WTC11 (cell line): ENCODE results near the gene KRT12. TPM values are rescaled to one million over a fixed set of nuclear protein-coding genes. Genes with fewer than 3 reads are reported as not detected.

Source experiments
- ATAC-seq: fragments of 200-7000 bp; cut with Tn5 transposase; 2 replicates; pipeline ENCODE4 v1.10.0; 2021; ENCODE audit warnings: mild to moderate bottlenecking, moderate library complexity
- CTCF ChIA-PET: fragments of 300-600 bp; sonication (Branson Sonifier 250); formaldehyde crosslinking; loops from one replicate; lab custom pipeline; 2021; ENCODE audit warnings: antibody characterized with exemption; lab: Charles Lee
- POLR2A ChIA-PET: fragments of 350-600 bp; sonication (Branson Sonifier 250); formaldehyde crosslinking; loops from one replicate; lab custom pipeline; 2021; ENCODE audit warnings: antibody characterized with exemption; lab: Charles Lee
- DNase-seq: peaks from one replicate; pipeline ENCODE4 v3.0.0; 2021; ENCODE audit warnings: low spot score
- H3K27ac Mint-ChIP-seq: 2 replicates; pipeline ENCODE4 v1.8.0; 2021; ENCODE audit warnings: mixed read lengths
- H3K27me3 Mint-ChIP-seq: 2 replicates; pipeline ENCODE4 v1.8.0; 2021; ENCODE audit warnings: low read depth, mild to moderate bottlenecking, moderate library complexity, mixed read lengths
- H3K36me3 Mint-ChIP-seq: 2 replicates; pipeline ENCODE4 v1.8.0; 2021; ENCODE audit warnings: mixed read lengths
- H3K4me1 Mint-ChIP-seq: 2 replicates; pipeline ENCODE4 v1.8.0; 2022; ENCODE audit warnings: mixed read lengths
- H3K4me3 Mint-ChIP-seq: 2 replicates; pipeline ENCODE4 v1.8.0; 2021; ENCODE audit warnings: mild to moderate bottlenecking, moderate library complexity, mixed read lengths
- H3K9me3 Mint-ChIP-seq: 2 replicates; pipeline ENCODE4 v1.8.0; 2021; ENCODE audit warnings: mixed read lengths
- ARID4B ChIP-seq: sonication (generic); formaldehyde crosslinking; IDR thresholded peaks from 2 replicates; pipeline ENCODE4 v1.8.0; 2023; ENCODE audit warnings: missing genetic modification reagents, mild to moderate bottlenecking, borderline replicate concordance
- ATF3 ChIP-seq: sonication (generic); formaldehyde crosslinking; conservative IDR thresholded peaks from 2 replicates; pipeline ENCODE4 v1.8.1; 2022; ENCODE audit warnings: mild to moderate bottlenecking, missing genetic modification reagents
- CTCF ChIP-seq: fragments of 200-600 bp; IDR thresholded peaks from 2 replicates; pipeline ENCODE4 v1.8.0; 2022; ENCODE audit warnings: antibody characterized with exemption
- ESRRA ChIP-seq: sonication (generic); formaldehyde crosslinking; IDR thresholded peaks from 2 replicates; pipeline ENCODE4 v1.8.1; 2022; ENCODE audit warnings: mild to moderate bottlenecking, missing genetic modification reagents, borderline replicate concordance
- FOXP4 ChIP-seq: sonication (generic); formaldehyde crosslinking; IDR thresholded peaks from 2 replicates; pipeline ENCODE4 v1.8.0; 2022; ENCODE audit warnings: mild to moderate bottlenecking, missing genetic modification reagents
- HMGXB4 ChIP-seq: sonication (generic); formaldehyde crosslinking; IDR thresholded peaks from 2 replicates; pipeline ENCODE4 v1.8.1; 2023; ENCODE audit warnings: mild to moderate bottlenecking, moderate library complexity, missing genetic modification reagents
- JUN ChIP-seq: sonication (generic); formaldehyde crosslinking; IDR thresholded peaks from 2 replicates; pipeline ENCODE4 v1.8.0; 2023; ENCODE audit warnings: mild to moderate bottlenecking, missing genetic modification reagents
- MAX ChIP-seq: sonication (generic); formaldehyde crosslinking; IDR thresholded peaks from 2 replicates; pipeline ENCODE4 v1.8.0; 2022; ENCODE audit warnings: mild to moderate bottlenecking, missing genetic modification reagents
- MXD4 ChIP-seq: fragments of 250-450 bp; sonication (Bioruptor Pico); IDR thresholded peaks from 2 replicates; pipeline ENCODE4 v1.8.0; 2021; ENCODE audit warnings: mild to moderate bottlenecking, moderate library complexity, borderline replicate concordance
- NFYB ChIP-seq: sonication (generic); formaldehyde crosslinking; conservative IDR thresholded peaks from 2 replicates; pipeline ENCODE4 v1.8.0; 2022; ENCODE audit warnings: low read depth, missing genetic modification reagents
- RORB ChIP-seq: fragments of 250-450 bp; sonication (Bioruptor Pico); IDR thresholded peaks from 2 replicates; pipeline ENCODE4 v1.9.0; 2021; ENCODE audit warnings: mild to moderate bottlenecking
- SMAD3 ChIP-seq: sonication (generic); formaldehyde crosslinking; IDR thresholded peaks from 2 replicates; pipeline ENCODE4 v1.8.0; 2022; ENCODE audit warnings: missing genetic modification reagents, mild to moderate bottlenecking, borderline replicate concordance
- TCF7 ChIP-seq: sonication (generic); formaldehyde crosslinking; IDR thresholded peaks from 2 replicates; pipeline ENCODE4 v1.8.0; 2022; ENCODE audit warnings: mild to moderate bottlenecking, low read depth, missing genetic modification reagents, moderate library complexity
- USF2 ChIP-seq: sonication (generic); formaldehyde crosslinking; IDR thresholded peaks from 2 replicates; pipeline ENCODE4 v1.8.1; 2023; ENCODE audit warnings: mild to moderate bottlenecking, missing genetic modification reagents, moderate library complexity
- ZNF121 ChIP-seq: sonication (generic); formaldehyde crosslinking; IDR thresholded peaks from 2 replicates; pipeline ENCODE4 v1.8.0; 2023; ENCODE audit warnings: missing genetic modification reagents
- ZNF138 ChIP-seq: sonication (generic); formaldehyde crosslinking; conservative IDR thresholded peaks from 2 replicates; pipeline ENCODE4 v1.8.1; 2022; ENCODE audit warnings: mild to moderate bottlenecking, moderate library complexity, missing genetic modification reagents
- ZNF232 ChIP-seq: sonication (generic); formaldehyde crosslinking; IDR thresholded peaks from 2 replicates; pipeline ENCODE4 v1.8.0; 2022; ENCODE audit warnings: mild to moderate bottlenecking, missing genetic modification reagents
- total RNA-seq: library from RNA; stranded (reverse); gene quantifications from 3 replicates; pipeline ENCODE4 v1.2.3, GENCODE V29; 2021

The KRT12 gene
- total RNA-seq, 1 experiment from 2014 or later: not detected

GRCh38 chr17:40830085-40830776 is 36.8 kb downstream of the KRT12 start:
- POLR2A ChIA-PET: no interaction called here
- CTCF ChIA-PET: no interaction called here

More at GRCh38 chr17:40830085-40830776, 36.8 kb downstream of the KRT12 start:
- no peak for ATAC-seq
- Mint-ChIP-seq H3K9me3 (peaks cover 4% of the 10 kb centered on the region; the same call in 1 of the 2 replicates), H3K27me3 (peaks cover 95% of the 10 kb centered on the region), H3K4me3 (no peak overlapping the region)
- no peak for DNase-seq
- TF ChIP-seq RORB (no peak), ARID4B (no peak), HMGXB4 (no peak), MAX (CRISPR knock-in tag) (no peak), ZNF121 (CRISPR knock-in tag) (no peak), ZNF232 (no peak), NFYB (CRISPR knock-in tag) (no peak), ATF3 (no peak), TCF7 (no peak), ZNF138 (CRISPR knock-in tag) (no peak), ESRRA (CRISPR knock-in tag) (no peak), MXD4 (no peak), CTCF (no peak), USF2 (no peak), SMAD3 (CRISPR knock-in tag) (no peak), FOXP4 (CRISPR knock-in tag) (no peak), JUN (CRISPR knock-in tag) (no peak)
- TF ChIP-seq, all 79 proteins: peak for 0
- Mint-ChIP-seq H3K4me1 (peaks cover 5% of the 10 kb centered on the region), H3K27ac (no peak overlapping the region), H3K36me3 (peaks cover 4% of the 10 kb centered on the region; the same call in 1 of the 2 replicates)
